ENCODE results near the gene PYURF.

PYURF gene

GRCh38 chr4:88523325-88524129, at the start of gene PYURF:
TSS of gene PYURF (minus strand) at chr4:88523776. CDS start at chr4:88523700, 76 bp downstream.
- DNase-seq (ENCODE audit: low read depth) = peak; percentile 46

- no peak for DNase-seq (ENCODE audit: low read depth)
These were observed 46.4 kb upstream of the PYURF start for GRCh38 chr4:88570001-88570400.

GRCh38 chr4:88567591-88567990, 44.0 kb upstream of the PYURF start:
- no peak for DNase-seq (ENCODE audit: low read depth)

GRCh38 chr4:88549815-88550214, 26.2 kb upstream of the PYURF start:
- DNase-seq (ENCODE audit: low read depth) = no peak

- peak; percentile 61 for DNase-seq (ENCODE audit: low read depth)
These were observed 15.9 kb upstream of the PYURF start for GRCh38 chr4:88539322-88540068.

GRCh38 chr4:88537709-88538108, 14.1 kb upstream of the PYURF start:
- no peak for DNase-seq (ENCODE audit: low read depth)

- DNase-seq (ENCODE audit: low read depth) = no peak
These were observed 11.6 kb upstream of the PYURF start for GRCh38 chr4:88535090-88535755.

GRCh38 chr4:88533937-88534750, 10.6 kb upstream of the PYURF start:
- DNase-seq (ENCODE audit: low read depth) = no peak

- DNase-seq (ENCODE audit: low read depth) = no peak
These were observed 9.7 kb upstream of the PYURF start for GRCh38 chr4:88533088-88533790.

- DNase-seq (ENCODE audit: low read depth) = no peak
These were observed 8.0 kb upstream of the PYURF start for GRCh38 chr4:88531549-88531948.

GRCh38 chr4:88528861-88529260, 5.3 kb upstream of the PYURF start:
- DNase-seq (ENCODE audit: low read depth) = no peak

GRCh38 chr4:88527787-88528186, 4.2 kb upstream of the PYURF start:
- DNase-seq (ENCODE audit: low read depth) = no peak

- no peak for DNase-seq (ENCODE audit: low read depth)
These were observed 2.7 kb upstream of the PYURF start for GRCh38 chr4:88526221-88526815.

- no peak for DNase-seq (ENCODE audit: low read depth)
These were observed 595 bp upstream of the PYURF start for GRCh38 chr4:88524171-88524570.

- DNase-seq (ENCODE audit: low read depth) = no peak
These were observed 763 bp downstream of the PYURF start for GRCh38 chr4:88522702-88523324.

- no peak for DNase-seq (ENCODE audit: low read depth)
These were observed 4.7 kb downstream of the PYURF start for GRCh38 chr4:88518911-88519310.

GRCh38 chr4:88517825-88518224, 5.8 kb downstream of the PYURF start:
- DNase-seq (ENCODE audit: low read depth) = no peak

- DNase-seq (ENCODE audit: low read depth) = no peak
These were observed 6.8 kb downstream of the PYURF start for GRCh38 chr4:88516746-88517145.

- DNase-seq (ENCODE audit: low read depth) = no peak
These were observed 8.7 kb downstream of the PYURF start for GRCh38 chr4:88514557-88515511.
